GM10847 (cell line): ENCODE data around the gene B4GALT4.

ENCODE experiments used
- POLR2A ChIP-seq: IDR thresholded peaks from 2 replicates; pipeline ENCODE4 v1.6.1; 2011; ENCODE audit not compliant: insufficient read length; ENCODE audit errors: extremely low read depth

B4GALT4 gene

GRCh38 chr3:119181765-119182164 lies 58.9 kb downstream of the B4GALT4 start:
- TF ChIP-seq POLR2A = no peak

GRCh38 chr3:119177321-119177720 lies 63.4 kb downstream of the B4GALT4 start:
- no peak for TF ChIP-seq POLR2A

GRCh38 chr3:119176778-119177177 lies 63.9 kb downstream of the B4GALT4 start:
- no peak for TF ChIP-seq POLR2A

GRCh38 chr3:119175872-119176756 lies 64.6 kb downstream of the B4GALT4 start:
- no peak for TF ChIP-seq POLR2A

- TF ChIP-seq POLR2A = no peak
Measured at GRCh38 chr3:119173325-119173724, 67.4 kb downstream of the B4GALT4 start, which contains the start of gene UPK1B. UPK1B (plus strand) TSS chr3:119173598; CDS start chr3:119186742, 13,144 bp downstream.

GRCh38 chr3:119170821-119171220 lies 69.9 kb downstream of the B4GALT4 start:
- no peak for TF ChIP-seq POLR2A
